DOHH2 (cell line): ENCODE measurements around the gene PHETA2.
A peak's percentile ranks its signal among the peaks of the same experiment; 100 is the strongest.

Source experiments
- H3F3A ChIP-seq: fragments of 200-600 bp; sonication (generic), shearing (Covaris generic); 2 replicates; pipeline ENCODE4 v1.6.0; 2016; ENCODE audit warnings: antibody characterized with exemption, mild to moderate bottlenecking; ENCODE audit not compliant: control insufficient read depth, insufficient read depth
- H3K27ac ChIP-seq: fragments of 200-600 bp; sonication (generic); 2 replicates; pipeline ENCODE4 v1.5.1; 2014; ENCODE audit warnings: low read depth, mild to moderate bottlenecking, low read length, moderate library complexity
- H3K27me3 ChIP-seq: fragments of 200-600 bp; sonication (generic); 2 replicates; pipeline ENCODE4 v1.6.1; 2014; ENCODE audit warnings: mild to moderate bottlenecking, low read length, mixed read lengths; ENCODE audit not compliant: control insufficient read depth
- H3K36me3 ChIP-seq: fragments of 200-600 bp; sonication (generic); 2 replicates; pipeline ENCODE4 v1.6.1; 2014; ENCODE audit warnings: mild to moderate bottlenecking, low read length, moderate library complexity, mixed read lengths; ENCODE audit not compliant: control insufficient read depth
- H3K4me1 ChIP-seq: fragments of 200-600 bp; sonication (generic); 2 replicates; pipeline ENCODE4 v1.6.1; 2014; ENCODE audit warnings: mild to moderate bottlenecking, low read length, mixed read lengths; ENCODE audit not compliant: control insufficient read depth
- H3K4me2 ChIP-seq: fragments of 200-600 bp; sonication (generic); 2 replicates; pipeline ENCODE4 v1.6.0; 2014; ENCODE audit warnings: mild to moderate bottlenecking, low read length, moderate library complexity
- H3K4me3 ChIP-seq: fragments of 200-600 bp; sonication (generic); 2 replicates; pipeline ENCODE4 v1.5.1; 2014; ENCODE audit warnings: mild to moderate bottlenecking, low read length, mixed read lengths
- H3K79me2 ChIP-seq: fragments of 200-600 bp; sonication (generic); 2 replicates; pipeline ENCODE4 v1.6.1; 2014; ENCODE audit warnings: mild to moderate bottlenecking, low read length, mixed read lengths; ENCODE audit not compliant: control insufficient read depth
- H3K9me2 ChIP-seq: fragments of 200-600 bp; sonication (generic); replicated peaks from 2 replicates; pipeline ENCODE4 v1.6.1; 2014; ENCODE audit warnings: mild to moderate bottlenecking, low read length, mixed read lengths; ENCODE audit not compliant: control insufficient read depth
- H3K9me3 ChIP-seq: fragments of 200-600 bp; sonication (generic); 2 replicates; pipeline ENCODE4 v1.6.1; 2014; ENCODE audit warnings: antibody characterized with exemption, low read length, mixed read lengths; ENCODE audit not compliant: control insufficient read depth, insufficient read depth
- H4K20me1 ChIP-seq: fragments of 200-600 bp; sonication (generic); 2 replicates; pipeline ENCODE4 v1.6.0; 2014; ENCODE audit warnings: low read depth, mild to moderate bottlenecking, antibody characterized with exemption, low read length, moderate library complexity; ENCODE audit not compliant: control insufficient read depth, insufficient read depth
- CTCF ChIP-seq: fragments of 200-600 bp; sonication (generic); IDR thresholded peaks from one replicate; pipeline ENCODE4 v1.5.1; 2014; ENCODE audit warnings: antibody characterized with exemption, mild to moderate bottlenecking, low read depth, low read length; ENCODE audit not compliant: poor library complexity, severe bottlenecking
- EZH2phosphoT487 ChIP-seq: fragments of 200-600 bp; sonication (generic); IDR thresholded peaks from 2 replicates; pipeline ENCODE4 v1.6.1; 2017; ENCODE audit warnings: borderline replicate concordance, mild to moderate bottlenecking, antibody characterized with exemption, low read length, moderate library complexity, mixed read lengths

The PHETA2 gene

DNA sequence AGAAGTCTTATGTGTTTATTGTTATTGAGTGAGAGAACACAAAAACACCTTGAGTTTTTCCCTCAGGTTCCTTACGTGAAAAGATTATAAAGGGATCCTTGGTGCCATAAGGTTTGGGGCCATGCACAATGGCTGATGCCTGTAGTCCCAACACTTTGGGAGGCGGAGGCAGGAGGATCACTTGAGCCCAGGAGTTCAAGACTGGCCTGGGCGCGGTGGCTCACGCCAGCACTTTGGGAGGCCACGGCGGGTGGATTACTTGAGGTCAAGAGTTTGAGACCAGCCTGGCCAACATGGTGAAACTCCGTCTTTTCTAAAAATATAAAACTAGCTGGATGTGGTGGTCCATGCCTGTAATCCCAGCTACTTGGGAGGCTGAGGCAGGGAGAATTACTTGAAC lies 10.8 kb downstream of the PHETA2 start:
- Histone ChIP-seq H3K79me2 (peaks cover 92% of the 10 kb centered on the region), H3F3A (peaks cover 19% of the 10 kb centered on the region), H4K20me1 (peaks cover 9% of the 10 kb centered on the region; the same call in 1 of the 2 replicates), H3K4me1 (peaks cover 37% of the 10 kb centered on the region), H3K27me3 (no peaks in the 10 kb centered on the region), H3K9me3 (no peaks in the 10 kb centered on the region), H3K36me3 (peaks cover 73% of the 10 kb centered on the region), H3K27ac (no peak overlapping the region), H3K9me2 (no peaks in the 10 kb centered on the region), H3K4me3 (no peak overlapping the region), H3K4me2 (no peak overlapping the region)
- no peak for TF ChIP-seq CTCF
- TF ChIP-seq EZH2phosphoT487: no peak

GRCh38 chr22:42086051-42086450 lies 12.0 kb downstream of the PHETA2 start:
- H3K36me3 ChIP-seq: peaks cover 74% of the 10 kb centered on the region
- H3K27me3 ChIP-seq: no peaks in the 10 kb centered on the region
- H3K4me3 ChIP-seq: no peak overlapping the region

GRCh38 chr22:42090596-42091454 lies 16.8 kb downstream of the PHETA2 start, which contains the start of gene NDUFA6:
TSS of gene NDUFA6 (minus strand) at chr22:42090772. CDS start at chr22:42090744, 28 bp downstream.
- Histone ChIP-seq H3K4me2 (peak within 1 kb of the TSS; percentile 71), H3K4me3 (peak within 1 kb of the TSS; percentile 88), H3K9me3 (no peaks in the 10 kb centered on the region), H4K20me1 (peaks cover 6% of the 10 kb centered on the region; the same call in 1 of the 2 replicates), H3K9me2 (no peaks in the 10 kb centered on the region), H3K36me3 (peaks cover 32% of the 10 kb centered on the region), H3K27me3 (no peaks in the 10 kb centered on the region), H3K4me1 (peaks cover 28% of the 10 kb centered on the region), H3K27ac (peak within 1 kb of the TSS; percentile 74), H3F3A (peaks cover 6% of the 10 kb centered on the region), H3K79me2 (peaks cover 46% of the 10 kb centered on the region)
- TF ChIP-seq EZH2phosphoT487: no peak
- peak; percentile 92 for TF ChIP-seq CTCF

More at GRCh38 chr22:42086051-42086450, 12.0 kb downstream of the PHETA2 start:
- H3K79me2 ChIP-seq: peaks cover 88% of the 10 kb centered on the region
- peaks cover 33% of the 10 kb centered on the region for H3K4me1 ChIP-seq
- TF ChIP-seq EZH2phosphoT487: no peak
- no peak for TF ChIP-seq CTCF
- H3K9me3 ChIP-seq: no peaks in the 10 kb centered on the region
- H3K4me2 ChIP-seq: no peak overlapping the region
- H3K27ac ChIP-seq: no peak overlapping the region
- H3K9me2 ChIP-seq: no peaks in the 10 kb centered on the region
- peaks cover 9% of the 10 kb centered on the region; the same call in 1 of the 2 replicates for H4K20me1 ChIP-seq
- H3F3A ChIP-seq: peaks cover 19% of the 10 kb centered on the region
